KMS-11 (cell line): ENCODE measurements around the gene PON2.

Experiments
- H2AFZ ChIP-seq: fragments of 200-600 bp; sonication (generic); 2 replicates; pipeline ENCODE4 v1.6.1; 2016; ENCODE audit warnings: antibody characterized with exemption, mixed run types, low read depth
- H3K27ac ChIP-seq: fragments of 200-600 bp; sonication (generic); 2 replicates; pipeline ENCODE4 v1.6.1; 2016; ENCODE audit warnings: mild to moderate bottlenecking, mixed run types
- H3K27me3 ChIP-seq: fragments of 200-600 bp; sonication (generic); 2 replicates; pipeline ENCODE4 v1.6.1; 2017; ENCODE audit warnings: mild to moderate bottlenecking, low read depth, mixed run types, moderate library complexity; ENCODE audit not compliant: insufficient read depth
- H3K36me3 ChIP-seq: fragments of 200-600 bp; sonication (generic); 2 replicates; pipeline ENCODE4 v1.6.1; 2017; ENCODE audit warnings: mild to moderate bottlenecking, mixed run types; ENCODE audit not compliant: insufficient read depth
- H3K4me1 ChIP-seq: fragments of 200-600 bp; sonication (generic); 2 replicates; pipeline ENCODE4 v1.6.1; 2016; ENCODE audit warnings: mild to moderate bottlenecking, low read depth, mixed run types; ENCODE audit not compliant: poor library complexity, severe bottlenecking
- H3K4me2 ChIP-seq: fragments of 200-600 bp; sonication (generic); 2 replicates; pipeline ENCODE4 v1.7.0; 2016; ENCODE audit warnings: mild to moderate bottlenecking, mixed run types
- H3K4me3 ChIP-seq: fragments of 200-600 bp; sonication (generic); IDR thresholded peaks from 2 replicates; pipeline ENCODE4 v1.6.1; 2017; ENCODE audit warnings: low read depth, low read length, mixed read lengths; ENCODE audit not compliant: insufficient read depth
- H3K79me2 ChIP-seq: fragments of 200-600 bp; sonication (generic); 2 replicates; pipeline ENCODE4 v1.6.1; 2016; ENCODE audit warnings: low read depth, mixed run types; ENCODE audit not compliant: insufficient read depth
- H3K9ac ChIP-seq: fragments of 200-600 bp; sonication (generic); 2 replicates; pipeline ENCODE4 v1.6.1; 2016; ENCODE audit warnings: mild to moderate bottlenecking, mixed run types
- H4K20me1 ChIP-seq: fragments of 200-600 bp; sonication (generic); 2 replicates; pipeline ENCODE4 v1.6.1; 2016; ENCODE audit warnings: mild to moderate bottlenecking, mixed run types; ENCODE audit not compliant: insufficient read depth
- TF ChIP-seq, protein P1 (sequence below): fragments of 200-600 bp; sonication (generic); conservative IDR thresholded peaks from 2 replicates; pipeline ENCODE4 v1.6.1; 2017; ENCODE audit warnings: low read depth, mild to moderate bottlenecking, antibody characterized with exemption, low read length, moderate library complexity, mixed read lengths

PON2 gene

DNA sequence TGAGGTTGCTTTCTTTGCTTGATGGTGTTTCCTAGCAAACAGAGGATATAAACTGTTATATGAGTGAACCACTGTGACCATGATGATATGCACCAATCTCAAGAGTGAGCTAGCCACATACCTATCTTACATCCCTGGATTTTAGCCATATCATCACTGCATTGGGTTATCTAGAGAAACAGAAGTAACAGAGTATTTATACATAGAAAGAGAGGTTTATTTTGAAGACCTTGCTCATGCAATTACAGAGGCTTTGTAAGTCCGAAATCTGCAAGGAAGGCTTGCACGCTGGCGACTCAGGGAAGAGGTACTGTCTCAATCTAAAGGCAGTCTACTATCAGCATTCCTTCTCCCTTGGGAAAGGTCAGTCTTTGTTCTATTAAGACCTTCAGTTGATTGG is 11.8 kb upstream of the PON2 start:
- H3K36me3 ChIP-seq = no peaks in the 10 kb centered on the region
- no peak overlapping the region for H3K9ac ChIP-seq
- no peak overlapping the region for H2AFZ ChIP-seq
- H3K27me3 ChIP-seq = no peaks in the 10 kb centered on the region
- no peaks in the 10 kb centered on the region for H3K4me1 ChIP-seq
- TF ChIP-seq, protein P1, sequence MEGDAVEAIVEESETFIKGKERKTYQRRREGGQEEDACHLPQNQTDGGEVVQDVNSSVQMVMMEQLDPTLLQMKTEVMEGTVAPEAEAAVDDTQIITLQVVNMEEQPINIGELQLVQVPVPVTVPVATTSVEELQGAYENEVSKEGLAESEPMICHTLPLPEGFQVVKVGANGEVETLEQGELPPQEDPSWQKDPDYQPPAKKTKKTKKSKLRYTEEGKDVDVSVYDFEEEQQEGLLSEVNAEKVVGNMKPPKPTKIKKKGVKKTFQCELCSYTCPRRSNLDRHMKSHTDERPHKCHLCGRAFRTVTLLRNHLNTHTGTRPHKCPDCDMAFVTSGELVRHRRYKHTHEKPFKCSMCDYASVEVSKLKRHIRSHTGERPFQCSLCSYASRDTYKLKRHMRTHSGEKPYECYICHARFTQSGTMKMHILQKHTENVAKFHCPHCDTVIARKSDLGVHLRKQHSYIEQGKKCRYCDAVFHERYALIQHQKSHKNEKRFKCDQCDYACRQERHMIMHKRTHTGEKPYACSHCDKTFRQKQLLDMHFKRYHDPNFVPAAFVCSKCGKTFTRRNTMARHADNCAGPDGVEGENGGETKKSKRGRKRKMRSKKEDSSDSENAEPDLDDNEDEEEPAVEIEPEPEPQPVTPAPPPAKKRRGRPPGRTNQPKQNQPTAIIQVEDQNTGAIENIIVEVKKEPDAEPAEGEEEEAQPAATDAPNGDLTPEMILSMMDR = no peak
- no peaks in the 10 kb centered on the region for H3K79me2 ChIP-seq
- no peaks in the 10 kb centered on the region for H4K20me1 ChIP-seq
- H3K27ac ChIP-seq = no peak overlapping the region
- H3K4me3 ChIP-seq = no peak overlapping the region
- no peak overlapping the region for H3K4me2 ChIP-seq

DNA sequence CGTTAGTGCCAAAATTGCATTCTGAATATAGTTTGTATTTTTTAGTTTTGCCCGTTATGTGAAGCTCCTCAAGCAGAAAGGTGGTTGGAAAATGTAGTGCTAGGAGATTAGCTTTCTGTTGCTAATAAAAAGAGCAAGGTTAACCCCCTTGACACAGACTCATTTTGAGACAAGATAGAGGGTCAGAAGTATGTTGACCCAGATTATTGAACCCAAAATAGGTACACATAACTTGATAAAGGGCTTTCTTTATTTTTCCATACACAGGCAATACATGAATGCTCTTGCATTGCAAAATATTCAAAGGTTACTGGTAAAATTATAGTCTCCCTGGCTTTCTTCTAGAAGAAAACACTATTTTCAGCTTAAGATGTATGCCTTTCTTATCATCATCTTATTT is 10.0 kb upstream of the PON2 start:
- H3K4me3 ChIP-seq = no peak overlapping the region
- H3K4me2 ChIP-seq = no peak overlapping the region
- H3K27me3 ChIP-seq = no peaks in the 10 kb centered on the region
- no peaks in the 10 kb centered on the region for H4K20me1 ChIP-seq
- H3K36me3 ChIP-seq = no peaks in the 10 kb centered on the region
- H3K79me2 ChIP-seq = no peaks in the 10 kb centered on the region
- TF ChIP-seq, protein P1 = no peak
- H3K27ac ChIP-seq = no peak overlapping the region
- peaks cover 5% of the 10 kb centered on the region for H3K4me1 ChIP-seq
- H3K9ac ChIP-seq = no peak overlapping the region
- H2AFZ ChIP-seq = no peak overlapping the region

DNA sequence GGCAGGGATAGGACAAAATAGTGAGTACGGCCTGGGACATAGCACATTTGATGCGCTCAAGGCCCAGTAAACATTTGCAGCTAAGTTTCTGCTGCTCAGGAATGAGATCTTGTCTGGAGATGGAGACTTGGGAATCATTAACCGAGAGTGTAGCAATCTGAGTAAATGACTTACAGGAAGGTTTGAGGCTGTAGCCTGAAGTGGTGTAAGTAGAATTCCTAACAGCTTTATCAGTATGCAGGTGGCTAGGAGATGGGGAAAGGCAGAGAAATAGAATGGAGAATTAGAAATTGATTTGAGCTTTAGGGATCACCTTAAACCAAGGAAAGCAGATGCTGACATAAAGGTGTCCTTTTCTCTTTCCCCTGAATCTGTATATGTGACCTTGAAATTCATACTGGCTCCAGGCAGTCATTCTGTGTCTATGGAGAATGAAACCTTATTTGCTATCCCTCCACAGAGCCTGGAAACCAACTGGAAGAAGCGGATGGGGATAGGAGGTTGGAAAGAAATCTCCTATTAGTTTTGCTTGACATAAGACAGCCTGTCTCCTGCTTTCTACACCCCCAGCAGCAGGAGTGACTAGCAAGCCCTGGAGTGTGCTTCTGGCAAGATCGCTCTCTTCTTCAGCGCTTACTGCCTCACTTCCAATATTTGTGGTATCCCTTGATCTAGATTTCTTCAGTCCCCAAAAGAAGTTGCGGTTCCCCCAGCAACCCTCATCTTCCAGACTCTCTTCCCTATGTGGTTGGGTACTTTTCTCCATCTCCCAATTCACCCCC is 6.4 kb upstream of the PON2 start:
- H3K79me2 ChIP-seq = no peaks in the 10 kb centered on the region
- no peaks in the 10 kb centered on the region for H3K27me3 ChIP-seq
- H3K27ac ChIP-seq = no peak overlapping the region
- H3K4me1 ChIP-seq = peaks cover 5% of the 10 kb centered on the region
- no peak overlapping the region for H3K9ac ChIP-seq
- H3K4me2 ChIP-seq = no peak overlapping the region
- TF ChIP-seq, protein P1 = no peak
- no peaks in the 10 kb centered on the region for H3K36me3 ChIP-seq
- H2AFZ ChIP-seq = no peak overlapping the region
- H3K4me3 ChIP-seq = no peak overlapping the region
- H4K20me1 ChIP-seq = no peaks in the 10 kb centered on the region

DNA sequence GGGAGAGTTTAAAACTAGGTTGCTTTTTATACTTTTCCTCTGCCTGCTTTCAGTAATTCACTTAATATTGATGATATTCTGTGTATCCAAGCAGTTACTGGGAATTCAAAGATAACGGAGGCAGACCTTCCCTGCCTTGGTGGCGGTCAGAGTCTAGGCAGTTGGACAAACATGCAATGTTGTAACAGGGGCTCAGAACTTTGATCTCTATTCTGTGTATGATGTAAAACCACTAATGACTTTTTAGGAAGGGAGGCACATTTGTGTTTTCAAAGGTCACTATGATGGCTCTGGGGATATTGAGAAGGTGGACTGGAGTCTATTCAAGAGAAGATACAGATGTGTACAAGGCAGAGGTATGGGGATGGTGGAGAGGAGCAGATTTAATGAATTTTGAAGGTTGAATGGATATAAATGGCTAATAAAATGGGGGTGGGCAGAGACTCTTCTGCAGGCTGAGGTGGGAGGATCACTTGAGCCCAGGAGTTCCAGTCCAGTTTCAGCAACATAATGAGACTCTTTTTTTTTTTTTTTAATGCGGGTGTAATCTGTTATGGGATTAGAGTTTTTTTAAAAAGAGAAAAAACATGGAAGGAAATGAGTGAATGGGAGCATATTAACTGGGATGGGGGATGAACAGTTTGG is 5.7 kb upstream of the PON2 start:
- TF ChIP-seq, protein P1 = no peak
- no peak overlapping the region for H2AFZ ChIP-seq
- no peaks in the 10 kb centered on the region for H3K36me3 ChIP-seq
- no peak overlapping the region for H3K27ac ChIP-seq
- H3K27me3 ChIP-seq = no peaks in the 10 kb centered on the region
- no peak overlapping the region for H3K9ac ChIP-seq
- no peak overlapping the region for H3K4me3 ChIP-seq
- no peaks in the 10 kb centered on the region for H3K79me2 ChIP-seq
- no peak overlapping the region; the same call in 1 of the 2 replicates for H3K4me2 ChIP-seq
- H3K4me1 ChIP-seq = peaks cover 6% of the 10 kb centered on the region
- H4K20me1 ChIP-seq = no peaks in the 10 kb centered on the region
